GM12801 (cell line): ENCODE data around the gene NSFL1C.

Experiments used
- TF ChIP-seq, protein P1 (sequence below): IDR thresholded peaks from one replicate; pipeline ENCODE4 v1.5.1; 2011; ENCODE audit warnings: control low read depth; ENCODE audit not compliant: insufficient read length; ENCODE audit errors: extremely low read depth

Gene NSFL1C

GRCh38 chr20:1427457-1428054 is 39.1 kb downstream of the NSFL1C start:
- TF ChIP-seq, protein P1, sequence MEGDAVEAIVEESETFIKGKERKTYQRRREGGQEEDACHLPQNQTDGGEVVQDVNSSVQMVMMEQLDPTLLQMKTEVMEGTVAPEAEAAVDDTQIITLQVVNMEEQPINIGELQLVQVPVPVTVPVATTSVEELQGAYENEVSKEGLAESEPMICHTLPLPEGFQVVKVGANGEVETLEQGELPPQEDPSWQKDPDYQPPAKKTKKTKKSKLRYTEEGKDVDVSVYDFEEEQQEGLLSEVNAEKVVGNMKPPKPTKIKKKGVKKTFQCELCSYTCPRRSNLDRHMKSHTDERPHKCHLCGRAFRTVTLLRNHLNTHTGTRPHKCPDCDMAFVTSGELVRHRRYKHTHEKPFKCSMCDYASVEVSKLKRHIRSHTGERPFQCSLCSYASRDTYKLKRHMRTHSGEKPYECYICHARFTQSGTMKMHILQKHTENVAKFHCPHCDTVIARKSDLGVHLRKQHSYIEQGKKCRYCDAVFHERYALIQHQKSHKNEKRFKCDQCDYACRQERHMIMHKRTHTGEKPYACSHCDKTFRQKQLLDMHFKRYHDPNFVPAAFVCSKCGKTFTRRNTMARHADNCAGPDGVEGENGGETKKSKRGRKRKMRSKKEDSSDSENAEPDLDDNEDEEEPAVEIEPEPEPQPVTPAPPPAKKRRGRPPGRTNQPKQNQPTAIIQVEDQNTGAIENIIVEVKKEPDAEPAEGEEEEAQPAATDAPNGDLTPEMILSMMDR: no peak

DNA sequence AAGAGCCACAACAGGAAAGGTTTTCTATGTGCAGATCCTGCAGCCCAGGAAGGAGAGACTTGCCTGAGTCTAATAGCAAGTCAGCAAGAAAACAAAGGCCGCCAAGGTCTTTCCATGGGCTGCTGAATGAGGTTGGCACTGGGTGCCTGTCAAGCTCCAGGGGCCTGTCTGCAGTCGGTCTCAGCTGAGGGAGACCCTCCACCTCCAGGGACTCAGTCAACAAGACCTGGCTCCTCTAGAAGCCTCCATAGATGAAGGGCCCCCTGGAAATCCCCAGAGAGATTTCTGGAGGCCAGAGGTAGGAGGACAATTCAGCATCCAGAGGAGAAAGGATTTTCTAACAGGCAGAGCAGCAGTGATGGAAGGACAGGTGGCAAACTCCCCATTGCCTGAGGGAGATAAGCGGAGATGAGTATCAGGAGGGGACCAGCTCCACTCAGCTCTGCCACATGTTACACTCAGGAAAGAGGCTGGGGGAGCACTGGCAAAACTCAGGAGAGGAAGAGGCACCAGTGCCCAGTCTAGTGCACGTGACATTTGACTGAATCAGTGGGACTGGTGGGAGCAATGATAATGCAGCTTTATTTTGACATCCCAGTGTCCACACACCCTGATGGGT is 40.3 kb downstream of the NSFL1C start:
- TF ChIP-seq, protein P1: no peak

DNA sequence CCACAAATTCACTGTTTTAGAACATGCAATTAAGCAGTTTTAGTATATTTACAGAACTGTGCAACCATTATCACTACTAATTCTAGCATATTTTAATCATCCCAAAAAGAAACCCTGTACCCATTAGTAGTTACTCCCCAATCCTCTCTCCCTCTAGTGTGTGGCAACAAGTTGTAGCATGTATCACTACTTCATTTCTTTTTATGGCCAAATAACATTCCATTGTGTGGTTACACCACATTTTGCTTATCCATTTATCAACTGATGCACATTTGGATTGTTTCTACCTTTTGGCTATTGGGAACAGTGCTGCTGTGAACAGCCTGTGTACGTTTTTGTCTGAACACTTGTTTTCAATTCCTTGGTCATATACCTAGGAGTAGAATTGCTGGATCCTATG is 42.3 kb downstream of the NSFL1C start:
- TF ChIP-seq, protein P1: no peak

DNA sequence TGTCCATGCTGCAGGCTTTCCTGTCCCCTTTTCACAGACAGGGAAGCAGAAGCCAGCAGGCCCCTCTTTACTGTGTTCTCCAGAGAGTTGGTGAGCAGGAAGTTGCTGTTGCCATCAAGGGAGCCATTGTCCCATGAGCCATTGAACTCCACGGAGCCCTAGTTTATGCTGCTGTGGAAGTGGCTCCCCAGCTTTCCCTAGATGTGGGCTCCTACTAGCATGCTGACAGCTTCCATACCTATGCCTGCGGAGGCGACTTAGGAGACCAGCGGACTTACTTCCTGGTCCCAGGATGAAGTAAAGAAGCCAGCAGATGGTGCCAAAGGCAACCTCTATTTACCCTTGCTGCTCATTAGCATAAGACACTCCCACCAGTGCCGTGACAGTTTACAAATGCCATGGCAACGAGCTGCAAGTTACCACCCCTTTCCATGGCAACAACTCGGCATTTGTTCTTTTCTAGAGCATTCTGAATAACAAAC is 43.0 kb downstream of the NSFL1C start:
- TF ChIP-seq, protein P1: no peak

GRCh38 chr20:1423206-1423605 is 43.4 kb downstream of the NSFL1C start:
- TF ChIP-seq, protein P1: no peak

DNA sequence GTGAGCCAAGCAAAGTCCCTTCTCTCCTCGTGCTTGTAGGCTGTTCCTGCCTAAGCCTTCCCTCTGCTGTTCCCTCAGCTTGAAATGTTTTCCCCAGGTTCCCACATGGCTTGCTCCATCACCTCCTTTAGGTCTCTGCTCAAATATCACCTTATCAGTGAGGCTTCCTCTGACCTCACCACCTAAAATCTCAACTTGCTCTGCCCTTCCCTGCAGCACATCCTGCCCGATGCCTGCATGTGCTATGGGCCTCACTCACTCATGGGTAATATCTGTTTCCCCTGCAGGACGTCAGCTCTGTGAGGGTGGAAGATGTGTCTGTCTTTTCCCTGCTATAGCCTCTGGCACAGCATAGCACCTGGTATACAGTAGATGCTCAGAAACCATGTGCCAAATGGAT is 43.9 kb downstream of the NSFL1C start:
- TF ChIP-seq, protein P1: no peak

DNA sequence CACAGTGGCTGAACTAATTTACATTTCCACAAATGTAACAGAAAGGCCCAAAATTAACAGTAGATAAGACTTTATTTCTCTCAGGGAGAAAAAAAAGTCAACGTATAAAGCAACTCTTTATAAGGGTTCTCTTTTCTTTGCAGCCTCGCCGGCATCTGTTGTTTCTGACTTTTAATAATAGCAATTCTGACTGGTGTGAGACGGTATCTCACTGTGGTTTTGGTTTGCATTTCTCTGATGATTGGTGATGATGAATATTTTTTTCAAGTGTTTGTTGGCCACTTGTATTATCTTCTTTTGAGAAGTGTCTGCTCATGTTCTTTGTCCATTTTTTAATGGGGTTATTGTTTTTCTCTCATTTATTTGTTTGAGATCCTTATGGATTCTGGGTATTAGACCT is 46.6 kb downstream of the NSFL1C start:
- TF ChIP-seq, protein P1: no peak
